Pons (tissue), 1 donor: ENCODE measurements around the gene TCP10L.
"Not testable (repeated sequence)": the region's sequence is repeated elsewhere in the genome, so short reads cannot be mapped to it uniquely, and the experiment has no call there.

Experiments
- DNase-seq: peaks from one replicate; pipeline ENCODE4 v3.0.0-alpha.2; 2016; ENCODE audit warnings: low spot score

TCP10L gene

GRCh38 chr21:32585970-32586369 lies 647 bp upstream of the TCP10L start:
- DNase-seq: no peak

GRCh38 chr21:32584472-32584871 lies 851 bp downstream of the TCP10L start:
- no peak for DNase-seq

GRCh38 chr21:32581732-32582131 lies 3.6 kb downstream of the TCP10L start:
- no peak for DNase-seq

GRCh38 chr21:32580949-32581348 lies 4.4 kb downstream of the TCP10L start:
- no peak for DNase-seq

GRCh38 chr21:32578107-32578691 lies 7.1 kb downstream of the TCP10L start:
- DNase-seq: no peak

- DNase-seq: no peak
Observed at GRCh38 chr21:32576011-32576410, 9.3 kb downstream of the TCP10L start.

GRCh38 chr21:32574946-32575925 lies 10.1 kb downstream of the TCP10L start:
- DNase-seq: no peak

GRCh38 chr21:32572574-32573420 lies 12.5 kb downstream of the TCP10L start:
- DNase-seq: no peak

- no peak for DNase-seq
Observed at GRCh38 chr21:32570456-32570855, 14.9 kb downstream of the TCP10L start.

- peak; percentile 74 for DNase-seq
Observed at GRCh38 chr21:32569261-32570230, 15.8 kb downstream of the TCP10L start.

- DNase-seq: no peak
Observed at GRCh38 chr21:32567626-32568025, 17.7 kb downstream of the TCP10L start.

GRCh38 chr21:32566741-32567389 lies 18.5 kb downstream of the TCP10L start:
- DNase-seq: no peak

GRCh38 chr21:32565856-32566465 lies 19.4 kb downstream of the TCP10L start:
- DNase-seq: no peak

- no peak for DNase-seq
Observed at GRCh38 chr21:32562915-32563314, 22.4 kb downstream of the TCP10L start.

- DNase-seq: no peak
Observed at GRCh38 chr21:32562426-32562825, 22.9 kb downstream of the TCP10L start.

- not testable (repeated sequence) for DNase-seq
Observed at GRCh38 chr21:32561476-32561875, 23.8 kb downstream of the TCP10L start.

GRCh38 chr21:32560896-32561295 lies 24.4 kb downstream of the TCP10L start:
- no peak for DNase-seq

GRCh38 chr21:32559006-32559610 lies 26.2 kb downstream of the TCP10L start:
- no peak for DNase-seq

- no peak for DNase-seq
Observed at GRCh38 chr21:32558106-32558505, 27.2 kb downstream of the TCP10L start.
